ENCODE data around the gene PIM1. TPM values are rescaled to one million over a fixed set of nuclear protein-coding genes. Genes with fewer than 3 reads are reported as not detected.

The PIM1 gene
- polyA plus RNA-seq, 1 donor (not counting 4 experiments of a cell fraction or from before 2014, with no cell fraction given) = 10.2 TPM

GRCh38 chr6:37122861-37123260, 47.1 kb upstream of the PIM1 start:
- H4K20me1 ChIP-seq (ENCODE audit: control insufficient read depth, extremely low read depth, insufficient read depth, low read length) = no peaks in the 10 kb centered on the region
- H3K4me1 ChIP-seq (ENCODE audit: control insufficient read depth, extremely low read depth, insufficient read depth, low read length) = peaks cover 17% of the 10 kb centered on the region
- no peak overlapping the region for H2AFZ ChIP-seq (ENCODE audit: control insufficient read depth, low read length)
- no peaks in the 10 kb centered on the region for H3K9me3 ChIP-seq (ENCODE audit: control insufficient read depth, low read depth, low read length)
- dilution Hi-C loops (cut with MboI; ENCODE audit: extremely low pct_ligation_motif_present, low sequenced_read_pairs) = no loop called here
- no peaks in the 10 kb centered on the region for H3K36me3 ChIP-seq (ENCODE audit: control insufficient read depth in 2 of 2, extremely low read depth in 1 of 2, insufficient read depth in 2 of 2, low read length in 2 of 2)
- FAIRE-seq (no peak), DNase-seq (ENCODE audit: low read depth, low spot score) (no peak)
- H3K79me2 ChIP-seq (ENCODE audit: control insufficient read depth, insufficient read depth, low read length) = no peaks in the 10 kb centered on the region
- no peaks in the 10 kb centered on the region for H3K27me3 ChIP-seq (ENCODE audit: control insufficient read depth, extremely low read depth, insufficient read depth, low read length)
- TF ChIP-seq EZH2 (IDR thresholded peaks at IDR 0.05; ENCODE audit: low read length) = no peak
- H3K9me1 ChIP-seq (ENCODE audit: control insufficient read depth, extremely low read depth, insufficient read depth, low read length) = no peaks in the 10 kb centered on the region
- H3K27ac ChIP-seq (ENCODE audit: control insufficient read depth, insufficient read depth, low read length) = no peak overlapping the region
- no peak overlapping the region for H3K4me2 ChIP-seq (ENCODE audit: control insufficient read depth, extremely low read depth, insufficient read depth, low read depth, low read length)
- no peak overlapping the region for H3K4me3 ChIP-seq (ENCODE audit: control insufficient read depth in 2 of 3, extremely low read depth in 1 of 3, insufficient read depth in 2 of 3, low read depth in 1 of 3, low read length in 3 of 3)
- H3K9ac ChIP-seq (ENCODE audit: control insufficient read depth, extremely low read depth, insufficient read depth, low read length) = no peak overlapping the region

DNA sequence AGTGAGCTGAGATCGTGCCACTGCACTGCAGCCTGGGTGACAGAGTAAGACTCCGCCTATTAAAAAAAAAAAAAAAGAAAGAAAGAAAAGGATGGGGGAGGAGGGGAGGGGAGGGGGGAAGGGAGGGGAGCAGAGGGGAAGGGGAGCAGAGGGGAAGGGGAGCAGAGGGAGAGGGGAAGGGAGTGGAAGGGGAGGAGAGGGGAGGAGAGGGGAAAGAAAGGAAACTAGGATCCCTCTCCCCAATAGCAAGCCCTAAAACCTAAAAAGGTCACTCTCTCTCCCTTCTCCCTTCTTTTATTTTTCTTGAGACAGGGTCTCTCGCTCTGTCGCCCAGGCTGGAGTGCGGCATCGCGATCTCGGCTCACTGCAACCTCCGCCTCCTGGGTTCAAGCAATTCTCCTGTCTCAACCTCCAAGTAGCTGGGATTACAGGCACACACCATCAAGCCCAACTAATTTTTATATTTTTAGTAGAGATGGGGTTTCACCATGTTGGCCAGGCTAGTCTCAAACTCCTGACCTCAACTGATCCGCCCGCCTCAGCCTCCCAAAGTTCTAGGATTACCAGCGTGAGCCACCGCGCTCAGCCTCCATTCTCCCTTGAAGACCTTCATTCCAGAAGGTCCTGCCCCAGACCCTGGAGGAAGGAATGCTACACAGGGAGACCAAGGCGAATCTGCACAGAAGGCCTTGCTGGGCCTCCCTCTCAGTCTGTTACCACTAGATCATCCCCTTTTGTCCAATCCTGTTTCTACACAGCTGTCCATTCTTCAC, 45.8 kb upstream of the PIM1 start:
- Histone ChIP-seq H4K20me1 (ENCODE audit: control insufficient read depth, extremely low read depth, insufficient read depth, low read length) (no peaks in the 10 kb centered on the region), H3K36me3 (ENCODE audit: control insufficient read depth in 2 of 2, extremely low read depth in 1 of 2, insufficient read depth in 2 of 2, low read length in 2 of 2) (no peaks in the 10 kb centered on the region), H3K79me2 (ENCODE audit: control insufficient read depth, insufficient read depth, low read length) (no peaks in the 10 kb centered on the region), H3K27ac (ENCODE audit: control insufficient read depth, insufficient read depth, low read length) (no peak overlapping the region), H3K4me2 (ENCODE audit: control insufficient read depth, extremely low read depth, insufficient read depth, low read depth, low read length) (no peak overlapping the region), H3K9me1 (ENCODE audit: control insufficient read depth, extremely low read depth, insufficient read depth, low read length) (no peaks in the 10 kb centered on the region), H2AFZ (ENCODE audit: control insufficient read depth, low read length) (no peak overlapping the region), H3K27me3 (ENCODE audit: control insufficient read depth, extremely low read depth, insufficient read depth, low read length) (no peaks in the 10 kb centered on the region), H3K4me1 (ENCODE audit: control insufficient read depth, extremely low read depth, insufficient read depth, low read length) (peaks cover 23% of the 10 kb centered on the region), H3K4me3 (ENCODE audit: control insufficient read depth in 2 of 3, extremely low read depth in 1 of 3, insufficient read depth in 2 of 3, low read depth in 1 of 3, low read length in 3 of 3) (no peak overlapping the region), H3K9me3 (ENCODE audit: control insufficient read depth, low read depth, low read length) (no peaks in the 10 kb centered on the region), H3K9ac (ENCODE audit: control insufficient read depth, extremely low read depth, insufficient read depth, low read length) (no peak overlapping the region)
- no peak for FAIRE-seq
- TF ChIP-seq, protein P1, sequence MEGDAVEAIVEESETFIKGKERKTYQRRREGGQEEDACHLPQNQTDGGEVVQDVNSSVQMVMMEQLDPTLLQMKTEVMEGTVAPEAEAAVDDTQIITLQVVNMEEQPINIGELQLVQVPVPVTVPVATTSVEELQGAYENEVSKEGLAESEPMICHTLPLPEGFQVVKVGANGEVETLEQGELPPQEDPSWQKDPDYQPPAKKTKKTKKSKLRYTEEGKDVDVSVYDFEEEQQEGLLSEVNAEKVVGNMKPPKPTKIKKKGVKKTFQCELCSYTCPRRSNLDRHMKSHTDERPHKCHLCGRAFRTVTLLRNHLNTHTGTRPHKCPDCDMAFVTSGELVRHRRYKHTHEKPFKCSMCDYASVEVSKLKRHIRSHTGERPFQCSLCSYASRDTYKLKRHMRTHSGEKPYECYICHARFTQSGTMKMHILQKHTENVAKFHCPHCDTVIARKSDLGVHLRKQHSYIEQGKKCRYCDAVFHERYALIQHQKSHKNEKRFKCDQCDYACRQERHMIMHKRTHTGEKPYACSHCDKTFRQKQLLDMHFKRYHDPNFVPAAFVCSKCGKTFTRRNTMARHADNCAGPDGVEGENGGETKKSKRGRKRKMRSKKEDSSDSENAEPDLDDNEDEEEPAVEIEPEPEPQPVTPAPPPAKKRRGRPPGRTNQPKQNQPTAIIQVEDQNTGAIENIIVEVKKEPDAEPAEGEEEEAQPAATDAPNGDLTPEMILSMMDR (optimal IDR thresholded peaks at IDR 0.05 in 1 of 3, IDR thresholded peaks at IDR 0.05 in 1 of 3, conservative IDR thresholded peaks at IDR 0.05 in 1 of 3; ENCODE audit: extremely low read depth in 1 of 3, insufficient read depth in 2 of 3, low read length in 3 of 3) = no peak
- no peak for TF ChIP-seq EZH2 (IDR thresholded peaks at IDR 0.05; ENCODE audit: low read length)
- dilution Hi-C loops (cut with MboI; ENCODE audit: extremely low pct_ligation_motif_present, low sequenced_read_pairs) = no loop called here
- no peak for DNase-seq (ENCODE audit: low read depth, low spot score)
